Peyer's patch (tissue), 4 donors: ENCODE measurements around the gene EFNA2.

ENCODE experiments used
- CTCF ChIP-seq, 6 experiments: fragments of 450-650 bp in 4 of 6; fragments of 200-600 bp in 2 of 6; sonication (generic) in 1 of 6; IDR thresholded peaks; one replicate each; pipeline ENCODE4 v1.5.1; 2017 to 2019; ENCODE audit warnings: antibody characterized with exemption in 6 of 6, mild to moderate bottlenecking in 3 of 6, moderate library complexity in 1 of 6
- POLR2A ChIP-seq, 2 donors: fragments of 450-650 bp; IDR thresholded peaks; one replicate each; pipeline ENCODE4 v1.5.1; 2017; ENCODE audit warnings: antibody characterized with exemption in 2 of 2, mild to moderate bottlenecking in 2 of 2, moderate library complexity in 2 of 2

GRCh38 chr19:1280636-1281568, 4.8 kb upstream of the EFNA2 start:
- TF ChIP-seq CTCF (IDR thresholded peaks at IDR 0.05) (no peak), POLR2A (IDR thresholded peaks at IDR 0.05) (no peak)
